Stimulated activated naive CD8-positive, alpha-beta T cell treated with anti-CD3 and anti-CD28 coated beads, Interleukin-15, Interleukin-2, amounts not matched to agents 100 ng/mL and 50 ng/mL, for 24 hours (primary cell): ENCODE measurements around the gene AKAP6.

ENCODE experiments used
- H3K27ac Mint-ChIP-seq: one replicate; pipeline ENCODE4 v1.8.0; 2021; ENCODE audit warnings: mild to moderate bottlenecking, mixed read lengths
- H3K27me3 Mint-ChIP-seq: one replicate; pipeline ENCODE4 v1.8.0; 2021; ENCODE audit warnings: mixed read lengths
- H3K36me3 Mint-ChIP-seq: one replicate; pipeline ENCODE4 v1.8.0; 2021; ENCODE audit warnings: low read depth, mixed read lengths
- H3K4me1 Mint-ChIP-seq: one replicate; pipeline ENCODE4 v1.8.0; 2021; ENCODE audit warnings: low read depth, mixed read lengths
- H3K4me3 Mint-ChIP-seq: one replicate; pipeline ENCODE4 v1.8.0; 2021; ENCODE audit warnings: mild to moderate bottlenecking, mixed read lengths
- H3K9me3 Mint-ChIP-seq: one replicate; pipeline ENCODE4 v1.8.0; 2021; ENCODE audit warnings: mixed read lengths

AKAP6 gene

GRCh38 chr14:32666308-32666707, 337.2 kb downstream of the AKAP6 start:
- H3K4me3 Mint-ChIP-seq, result no peak overlapping the region
- H3K36me3 Mint-ChIP-seq, result no peaks in the 10 kb centered on the region
- H3K27ac Mint-ChIP-seq, result no peak overlapping the region
- H3K27me3 Mint-ChIP-seq, result no peaks in the 10 kb centered on the region
- peaks cover 5% of the 10 kb centered on the region for H3K9me3 Mint-ChIP-seq
- H3K4me1 Mint-ChIP-seq, result no peaks in the 10 kb centered on the region

GRCh38 chr14:32667287-32667686, 338.2 kb downstream of the AKAP6 start:
- H3K4me3 Mint-ChIP-seq, result no peak overlapping the region

GRCh38 chr14:32667791-32668190, 338.7 kb downstream of the AKAP6 start:
- H3K4me3 Mint-ChIP-seq, result no peak overlapping the region
- H3K9me3 Mint-ChIP-seq, result peaks cover 11% of the 10 kb centered on the region
- no peaks in the 10 kb centered on the region for H3K27me3 Mint-ChIP-seq
- no peaks in the 10 kb centered on the region for H3K4me1 Mint-ChIP-seq
- H3K36me3 Mint-ChIP-seq, result no peaks in the 10 kb centered on the region
- no peak overlapping the region for H3K27ac Mint-ChIP-seq

More at GRCh38 chr14:32667287-32667686, 338.2 kb downstream of the AKAP6 start:
- H3K36me3 Mint-ChIP-seq, result no peaks in the 10 kb centered on the region
- no peaks in the 10 kb centered on the region for H3K4me1 Mint-ChIP-seq
- H3K9me3 Mint-ChIP-seq, result peaks cover 11% of the 10 kb centered on the region
- no peak overlapping the region for H3K27ac Mint-ChIP-seq
- no peaks in the 10 kb centered on the region for H3K27me3 Mint-ChIP-seq

- Mint-ChIP-seq H3K4me1 (no peaks in the 10 kb centered on the region), H3K4me3 (no peak overlapping the region), H3K27me3 (no peaks in the 10 kb centered on the region), H3K27ac (no peak overlapping the region), H3K36me3 (no peaks in the 10 kb centered on the region), H3K9me3 (peaks cover 11% of the 10 kb centered on the region)
These were observed 340.3 kb downstream of the AKAP6 start for GRCh38 chr14:32669391-32669790.

- H3K36me3 Mint-ChIP-seq, result no peaks in the 10 kb centered on the region
- no peaks in the 10 kb centered on the region for H3K27me3 Mint-ChIP-seq
- no peak overlapping the region for H3K27ac Mint-ChIP-seq
- no peak overlapping the region for H3K4me3 Mint-ChIP-seq
- H3K9me3 Mint-ChIP-seq, result peaks cover 11% of the 10 kb centered on the region
- no peaks in the 10 kb centered on the region for H3K4me1 Mint-ChIP-seq
These were observed 346.3 kb downstream of the AKAP6 start for GRCh38 chr14:32675433-32675832.

- H3K27me3 Mint-ChIP-seq, result no peaks in the 10 kb centered on the region
- no peaks in the 10 kb centered on the region for H3K9me3 Mint-ChIP-seq
- H3K4me1 Mint-ChIP-seq, result no peaks in the 10 kb centered on the region
- H3K4me3 Mint-ChIP-seq, result no peak overlapping the region
- no peak overlapping the region for H3K27ac Mint-ChIP-seq
- no peaks in the 10 kb centered on the region for H3K36me3 Mint-ChIP-seq
These were observed 348.2 kb downstream of the AKAP6 start for GRCh38 chr14:32677129-32677780.

GRCh38 chr14:32678088-32678487, 349.0 kb downstream of the AKAP6 start:
- Mint-ChIP-seq H3K4me1 (no peaks in the 10 kb centered on the region), H3K4me3 (no peak overlapping the region), H3K27ac (no peak overlapping the region), H3K27me3 (no peaks in the 10 kb centered on the region), H3K9me3 (no peaks in the 10 kb centered on the region), H3K36me3 (no peaks in the 10 kb centered on the region)

GRCh38 chr14:32679927-32680612, 351.0 kb downstream of the AKAP6 start:
- Mint-ChIP-seq H3K27me3 (no peaks in the 10 kb centered on the region), H3K4me3 (no peak overlapping the region), H3K36me3 (no peaks in the 10 kb centered on the region), H3K9me3 (no peaks in the 10 kb centered on the region), H3K4me1 (no peaks in the 10 kb centered on the region), H3K27ac (no peak overlapping the region)

GRCh38 chr14:32681598-32681997, 352.5 kb downstream of the AKAP6 start:
- no peaks in the 10 kb centered on the region for H3K9me3 Mint-ChIP-seq
- H3K27me3 Mint-ChIP-seq, result no peaks in the 10 kb centered on the region
- H3K27ac Mint-ChIP-seq, result no peak overlapping the region
- no peaks in the 10 kb centered on the region for H3K36me3 Mint-ChIP-seq
- no peak overlapping the region for H3K4me3 Mint-ChIP-seq
- H3K4me1 Mint-ChIP-seq, result no peaks in the 10 kb centered on the region

GRCh38 chr14:32682214-32682613, 353.1 kb downstream of the AKAP6 start:
- no peaks in the 10 kb centered on the region for H3K36me3 Mint-ChIP-seq
- H3K4me3 Mint-ChIP-seq, result no peak overlapping the region
- H3K9me3 Mint-ChIP-seq, result no peaks in the 10 kb centered on the region
- H3K27me3 Mint-ChIP-seq, result no peaks in the 10 kb centered on the region
- no peak overlapping the region for H3K27ac Mint-ChIP-seq
- no peaks in the 10 kb centered on the region for H3K4me1 Mint-ChIP-seq

GRCh38 chr14:32683679-32684078, 354.6 kb downstream of the AKAP6 start:
- Mint-ChIP-seq H3K27ac (no peak overlapping the region), H3K27me3 (no peaks in the 10 kb centered on the region), H3K4me1 (no peaks in the 10 kb centered on the region)

GRCh38 chr14:32688941-32689340, 359.8 kb downstream of the AKAP6 start:
- H3K4me1 Mint-ChIP-seq, result no peaks in the 10 kb centered on the region
- no peaks in the 10 kb centered on the region for H3K9me3 Mint-ChIP-seq
- H3K27ac Mint-ChIP-seq, result no peak overlapping the region
- no peaks in the 10 kb centered on the region for H3K36me3 Mint-ChIP-seq
- H3K4me3 Mint-ChIP-seq, result no peak overlapping the region
- no peaks in the 10 kb centered on the region for H3K27me3 Mint-ChIP-seq

More at GRCh38 chr14:32683679-32684078, 354.6 kb downstream of the AKAP6 start:
- no peak overlapping the region for H3K4me3 Mint-ChIP-seq
- no peaks in the 10 kb centered on the region for H3K36me3 Mint-ChIP-seq
- no peaks in the 10 kb centered on the region for H3K9me3 Mint-ChIP-seq

- no peak overlapping the region for H3K27ac Mint-ChIP-seq
- H3K9me3 Mint-ChIP-seq, result no peaks in the 10 kb centered on the region
- H3K36me3 Mint-ChIP-seq, result no peaks in the 10 kb centered on the region
- no peak overlapping the region for H3K4me3 Mint-ChIP-seq
- H3K27me3 Mint-ChIP-seq, result no peaks in the 10 kb centered on the region
- no peaks in the 10 kb centered on the region for H3K4me1 Mint-ChIP-seq
These were observed 363.3 kb downstream of the AKAP6 start for GRCh38 chr14:32692441-32692840.

- no peaks in the 10 kb centered on the region for H3K9me3 Mint-ChIP-seq
These were observed 364.0 kb downstream of the AKAP6 start for GRCh38 chr14:32693114-32693513.

GRCh38 chr14:32694795-32695449, 365.8 kb downstream of the AKAP6 start:
- Mint-ChIP-seq H3K9me3 (no peaks in the 10 kb centered on the region), H3K27ac (no peak overlapping the region), H3K27me3 (no peaks in the 10 kb centered on the region), H3K4me1 (no peaks in the 10 kb centered on the region), H3K36me3 (no peaks in the 10 kb centered on the region), H3K4me3 (no peak overlapping the region)

More at GRCh38 chr14:32693114-32693513, 364.0 kb downstream of the AKAP6 start:
- Mint-ChIP-seq H3K36me3 (no peaks in the 10 kb centered on the region), H3K4me3 (no peak overlapping the region), H3K27ac (no peak overlapping the region), H3K27me3 (no peaks in the 10 kb centered on the region), H3K4me1 (no peaks in the 10 kb centered on the region)
